H1 (cell line): Measurements from ENCODE around the gene FZD8. TPM values are rescaled to one million over a fixed set of nuclear protein-coding genes. Genes with fewer than 3 reads are reported as not detected.

ENCODE experiments used
- CTCF ChIA-PET: fragments of 300-600 bp; sonication (Branson Sonifier 250); formaldehyde crosslinking; loops from one replicate; lab custom pipeline; 2021; ENCODE audit not compliant: partially characterized antibody; lab: Charles Lee
- POLR2A ChIA-PET: fragments of 300-600 bp; sonication (Branson Sonifier 250); formaldehyde crosslinking; loops from one replicate; lab custom pipeline; 2021; ENCODE audit warnings: inconsistent platforms; ENCODE audit not compliant: partially characterized antibody; lab: Charles Lee
- DNase-seq, 2 experiments: peaks; one replicate each; pipeline versions ENCODE4 v3.0.0 to v3.0.0-alpha.2; 2010 to 2022; ENCODE audit warnings: low spot score in 2 of 2, low read depth in 1 of 2, mixed read lengths in 1 of 2
- FAIRE-seq: peaks from 2 replicates; lab custom pipeline; 2011; peaks lifted over from hg19 to GRCh38; lab: Jason Lieb, UNC
- H2AFZ ChIP-seq: 2 replicates; pipeline ENCODE4 v1.8.1; 2012; ENCODE audit warnings: low read length, inconsistent platforms
- H2AK5ac ChIP-seq: 2 replicates; pipeline ENCODE4 v1.6.1; 2013; ENCODE audit warnings: low read depth, low read length
- H2BK120ac ChIP-seq: replicated peaks from 2 replicates; pipeline ENCODE3; 2013; ENCODE audit warnings: low read depth, low read length, inconsistent platforms
- H2BK12ac ChIP-seq: 2 replicates; pipeline ENCODE4 v1.6.1; 2013; ENCODE audit warnings: low read depth, low read length
- H2BK15ac ChIP-seq: 2 replicates; pipeline ENCODE4 v1.6.1; 2013; ENCODE audit warnings: low read length
- H2BK20ac ChIP-seq: 2 replicates; pipeline ENCODE4 v1.6.1; 2013; ENCODE audit warnings: low read length
- H2BK5ac ChIP-seq: 2 replicates; pipeline ENCODE4 v1.6.1; 2013; ENCODE audit warnings: low read depth, low read length
- H3K14ac ChIP-seq: 2 replicates; pipeline ENCODE4 v1.6.1; 2013; ENCODE audit warnings: inconsistent platforms; ENCODE audit not compliant: insufficient read length
- H3K18ac ChIP-seq: 2 replicates; pipeline ENCODE4 v1.6.1; 2013; ENCODE audit warnings: low read length; ENCODE audit errors: extremely low read depth
- H3K23ac ChIP-seq: 2 replicates; pipeline ENCODE4 v1.6.1; 2013; ENCODE audit warnings: inconsistent platforms; ENCODE audit not compliant: insufficient read length
- H3K23me2 ChIP-seq: 2 replicates; pipeline ENCODE4 v1.6.1; 2013; ENCODE audit warnings: low read depth, low read length
- H3K27ac ChIP-seq: 2 replicates; pipeline ENCODE4 v1.6.1; 2011; ENCODE audit warnings: low read depth, low read length, inconsistent platforms
- H3K27me3 ChIP-seq, 4 experiments: replicated peaks in 1 of 4; 1 replicate in 1 of 4; 2 replicates in 3 of 4; pipeline versions ENCODE4 v1.6.1 to v1.8.1; 2011 to 2013; ENCODE audit warnings: low read length in 3 of 4, mild to moderate bottlenecking in 3 of 4, inconsistent platforms in 2 of 4, mixed read lengths in 2 of 4, moderate library complexity in 1 of 4; ENCODE audit not compliant: control insufficient read depth in 3 of 4, insufficient read depth in 3 of 4; ENCODE audit errors: extremely low read depth in 1 of 4
- H3K36me3 ChIP-seq, 4 experiments: 2 replicates each; pipeline versions ENCODE4 v1.6.1 to v1.8.1; 2011 to 2013; ENCODE audit warnings: mild to moderate bottlenecking in 4 of 4, low read length in 3 of 4, moderate library complexity in 2 of 4, control low read depth in 1 of 4, inconsistent platforms in 1 of 4; ENCODE audit not compliant: insufficient read depth in 4 of 4, control insufficient read depth in 2 of 4
- H3K4ac ChIP-seq: replicated peaks from 2 replicates; pipeline ENCODE3; 2013; ENCODE audit warnings: low read length, low read depth, mixed read lengths, inconsistent platforms; ENCODE audit not compliant: insufficient read length
- H3K4me1 ChIP-seq, 4 experiments: replicated peaks in 1 of 4; 1 replicate in 1 of 4; 2 replicates in 3 of 4; pipeline versions ENCODE4 v1.6.1 to v1.8.1; 2011 to 2013; ENCODE audit warnings: low read length in 3 of 4, inconsistent platforms in 2 of 4, mixed read lengths in 1 of 4; ENCODE audit not compliant: insufficient read depth in 4 of 4, control insufficient read depth in 3 of 4
- H3K4me2 ChIP-seq, 2 experiments: 2 replicates each; pipeline versions ENCODE4 v1.6.1 to v1.8.1; 2011 to 2013; ENCODE audit warnings: low read depth in 2 of 2, low read length in 2 of 2, control low read depth in 1 of 2, inconsistent platforms in 1 of 2, mild to moderate bottlenecking in 1 of 2; ENCODE audit not compliant: insufficient read depth in 1 of 2
- H3K4me3 ChIP-seq, 4 experiments: fragments of 200-600, 300-600 bp in 1 of 4; sonication (generic), shearing (Covaris generic), sonication (Bioruptor Twin) in 1 of 4; 2 replicates each; pipeline versions ENCODE4 v1.5.1 to v1.8.1; 2011 to 2016; ENCODE audit warnings: low read length in 4 of 4, low read depth in 3 of 4, control low read depth in 2 of 4, inconsistent platforms in 2 of 4, mild to moderate bottlenecking in 2 of 4, mixed read lengths in 1 of 4, moderate library complexity in 1 of 4; ENCODE audit not compliant: insufficient read depth in 2 of 4; ENCODE audit errors: extremely low read depth in 1 of 4
- H3K56ac ChIP-seq: replicated peaks from 2 replicates; pipeline ENCODE3; 2013; ENCODE audit warnings: low read depth, mild to moderate bottlenecking, mixed read lengths, low read length, inconsistent platforms; ENCODE audit not compliant: insufficient read length
- H3K79me1 ChIP-seq: 2 replicates; pipeline ENCODE4 v1.6.1; 2013; ENCODE audit warnings: low read depth, low read length, control low read depth
- H3K79me2 ChIP-seq, 2 experiments: 2 replicates each; pipeline versions ENCODE4 v1.6.1 to v1.8.1; 2012 to 2013; ENCODE audit warnings: low read length in 2 of 2, mild to moderate bottlenecking in 2 of 2, inconsistent platforms in 1 of 2; ENCODE audit not compliant: insufficient read depth in 2 of 2, control insufficient read depth in 1 of 2
- H3K9ac ChIP-seq, 4 experiments: replicated peaks in 1 of 4; 1 replicate in 1 of 4; 2 replicates in 3 of 4; pipeline versions ENCODE4 v1.6.1 to v1.8.1; 2011 to 2013; ENCODE audit warnings: low read depth in 3 of 4, low read length in 3 of 4, control low read depth in 2 of 4, mild to moderate bottlenecking in 2 of 4, moderate library complexity in 2 of 4, inconsistent platforms in 1 of 4; ENCODE audit errors: extremely low read depth in 1 of 4
- H3K9me3 ChIP-seq, 2 experiments: 2 replicates each; pipeline versions ENCODE4 v1.6.1 to v1.8.1; 2012 to 2013; ENCODE audit warnings: mild to moderate bottlenecking in 2 of 2, moderate library complexity in 2 of 2, control low read depth in 1 of 2, inconsistent platforms in 1 of 2, low read depth in 1 of 2, low read length in 1 of 2, mixed read lengths in 1 of 2; ENCODE audit not compliant: insufficient read depth in 2 of 2
- H4K20me1 ChIP-seq, 2 experiments: replicated peaks in 1 of 2; 2 replicates each; pipeline versions ENCODE3 to v1.8.1; 2011 to 2013; ENCODE audit warnings: inconsistent platforms in 2 of 2, low read length in 2 of 2, mild to moderate bottlenecking in 1 of 2; ENCODE audit not compliant: insufficient read depth in 2 of 2, control insufficient read depth in 1 of 2
- H4K5ac ChIP-seq: 2 replicates; pipeline ENCODE4 v1.6.1; 2013; ENCODE audit warnings: low read length, low read depth, mixed read lengths, inconsistent platforms; ENCODE audit not compliant: insufficient read length
- H4K8ac ChIP-seq: 2 replicates; pipeline ENCODE4 v1.8.0; 2013; ENCODE audit warnings: mild to moderate bottlenecking, moderate library complexity, low read length, inconsistent platforms; ENCODE audit not compliant: insufficient read depth; ENCODE audit errors: extremely low read depth
- H4K91ac ChIP-seq: replicated peaks from 2 replicates; pipeline ENCODE3; 2013; ENCODE audit warnings: low read length, mixed read lengths, inconsistent platforms; ENCODE audit not compliant: insufficient read length
- KDM5A ChIP-seq: fragments of 200-600 bp; IDR thresholded peaks from 2 replicates; pipeline ENCODE4 v1.7.1; 2012; ENCODE audit warnings: mild to moderate bottlenecking, low read length, inconsistent platforms, mixed read lengths
- RFX5 ChIP-seq: IDR thresholded peaks from 2 replicates; pipeline ENCODE4 v1.6.1; 2011; ENCODE audit warnings: low read depth, low read length, improper control_type of control experiment, borderline replicate concordance
- RNF2 ChIP-seq: fragments of 200-900, 300-1000 bp; sonication (generic); IDR thresholded peaks from 2 replicates; pipeline ENCODE4 v1.7.1; 2016; ENCODE audit warnings: borderline replicate concordance, low read depth, mild to moderate bottlenecking, antibody characterized with exemption, low read length; ENCODE audit not compliant: poor library complexity, severe bottlenecking; ENCODE audit errors: missing control alignments
- SRF ChIP-seq: IDR thresholded peaks from 2 replicates; pipeline ENCODE4 v1.6.1; 2011; ENCODE audit warnings: mild to moderate bottlenecking, low read depth, low read length, moderate library complexity
- TAF7 ChIP-seq: optimal IDR thresholded peaks from 2 replicates; pipeline ENCODE3; 2011; ENCODE audit warnings: low read depth, mild to moderate bottlenecking, inconsistent platforms, low read length, moderate library complexity, borderline replicate concordance
- WGBS, 2 experiments: shearing (Covaris generic) in 1 of 2; methylation state at CpG; one replicate each; pipeline versions ENCODE4 v1.1.6 to v1.1.7; 2013 to 2015; ENCODE audit warnings: low lambda C conversion rate in 2 of 2, mixed read lengths in 2 of 2, inconsistent platforms in 1 of 2, low coverage in 1 of 2, missing lambda C conversion rate in 1 of 2; ENCODE audit not compliant: insufficient replicate concordance in 2 of 2, insufficient coverage in 1 of 2, insufficient read length in 1 of 2; ENCODE audit errors: extremely low coverage in 1 of 2, missing lambda C conversion rate in 1 of 2; 5-methylcytosine and 5-hydroxymethylcytosine counted together
- polyA plus RNA-seq, 7 experiments: library from polyadenylated mRNA; depleted of rRNA in 3 of 7; stranded (reverse) in 5 of 7; unstranded in 2 of 7; fragments of >200 nt in 5 of 7; fragments of 200-250 nt in 2 of 7; gene quantifications; 1 replicate in 5 of 7; 2 replicates in 1 of 7; 4 replicates in 1 of 7; pipeline versions ENCODE4 v1.2.1 to v1.2.3, GENCODE V29; 2011 to 2013; ENCODE audit warnings: missing spikeins in 2 of 7, mixed read lengths in 2 of 7
- total RNA-seq: library from RNA; stranded (reverse); fragmentation: NEBNext Ultra II Directional; extraction: Animal tissue kit (Norgen Biotek cat#: 25700); gene quantifications from 2 replicates; pipeline ENCODE4 v1.2.1, GENCODE V29; 2021

The FZD8 gene
- total and polyA plus RNA-seq, 2 of the 8 experiments (the other 6 are each of a cell fraction or from before 2014, with no cell fraction given): 4.8 to 7.1 TPM

- Histone ChIP-seq H3K18ac (no peak overlapping the region), H3K27ac (no peak overlapping the region), H3K23me2 (no peaks in the 10 kb centered on the region), H2BK5ac (no peak overlapping the region), H2AK5ac (no peak overlapping the region), H3K79me2 (no peaks in the 10 kb centered on the region), H3K14ac (no peak overlapping the region), H2AFZ (no peak overlapping the region), H3K4me3 (no peak overlapping the region), H3K4me2 (no peak overlapping the region), H3K79me1 (no peaks in the 10 kb centered on the region), H2BK20ac (no peak overlapping the region), H4K20me1 (no peaks in the 10 kb centered on the region), H3K36me3 (no peaks in the 10 kb centered on the region), H3K9me3 (peaks cover 4 to 8% of the 10 kb centered on the region in 2 experiments), H3K27me3 (no peaks in the 10 kb centered on the region), H3K4me1 (no peaks in the 10 kb centered on the region), H2BK120ac (no peak overlapping the region), H4K8ac (no peak overlapping the region), H3K23ac (no peak overlapping the region), H3K4ac (no peak overlapping the region), H3K56ac (no peak overlapping the region), H3K9ac (no peak overlapping the region), H4K91ac (no peak overlapping the region), H4K5ac (no peak overlapping the region), H2BK12ac (no peak overlapping the region), H2BK15ac (no peak overlapping the region)
- no peak for DNase-seq
- CTCF ChIA-PET: interaction anchor here (0.6 to 4.5 kb wide), 13 partner anchors 10 to 1751 kb away, joined by 3 to 59 read pairs (median 4); no protein-coding TSS in a partner anchor
- POLR2A ChIA-PET: no interaction called here
- 79% methylated on average over 2 of the region's 2 CpGs; no CpG with 5 or more reads in 1 of the 2 experiments for WGBS, 2 experiments
- FAIRE-seq: no peak
- TF ChIP-seq TAF7 (no peak), SRF (no peak), RNF2 (no peak), KDM5A (no peak), RFX5 (no peak)
Measured at GRCh38 chr10:35613107-35613440, 29.0 kb downstream of the FZD8 start.
